Gastrocnemius medialis (tissue), 4 donors: ENCODE measurements around the gene HUNK. TPM values are rescaled to one million over a fixed set of nuclear protein-coding genes. Genes with fewer than 3 reads are reported as not detected.

Experiments used
- ATAC-seq, 2 donors: fragments of 150-250 bp; one replicate each; pipeline ENCODE4 v1.9.1; 2016
- DNase-seq, 2 donors: peaks; one replicate each; pipeline ENCODE4 v3.0.0-alpha.2; 2019
- H3K27ac ChIP-seq, 4 donors: fragments of 200-600 bp; sonication (generic); 1 replicate in 1 of 4; 2 replicates in 3 of 4; pipeline ENCODE4 v1.5.1; 2016 to 2018; ENCODE audit warnings: mild to moderate bottlenecking in 2 of 4, moderate library complexity in 1 of 4
- H3K27me3 ChIP-seq, 3 donors: fragments of 200-600 bp; sonication (generic) in 2 of 3; 1 replicate in 1 of 3; 2 replicates in 2 of 3; pipeline versions ENCODE4 v1.5.1 to v1.6.0; 2016 to 2019; ENCODE audit warnings: mild to moderate bottlenecking in 1 of 3, moderate library complexity in 1 of 3
- H3K36me3 ChIP-seq, 2 donors: fragments of 200-600 bp; sonication (generic) in 1 of 2; one replicate each; pipeline ENCODE4 v1.5.1; 2017 to 2018
- H3K4me1 ChIP-seq, 2 donors: fragments of 200-600 bp; sonication (generic) in 1 of 2; one replicate each; pipeline ENCODE4 v1.5.1; 2016 to 2017; ENCODE audit warnings: mild to moderate bottlenecking in 2 of 2
- H3K4me3 ChIP-seq, 4 donors: fragments of 200-600 bp; sonication (generic) in 3 of 4; 1 replicate in 1 of 4; 2 replicates in 3 of 4; pipeline ENCODE4 v1.5.1; 2016 to 2019; ENCODE audit warnings: mild to moderate bottlenecking in 2 of 4
- H3K9me3 ChIP-seq, 3 donors: fragments of 200-600 bp; sonication (generic) in 2 of 3; 1 replicate in 1 of 3; 2 replicates in 2 of 3; pipeline ENCODE4 v1.5.1; 2016 to 2019
- POLR2A ChIP-seq, 2 donors: fragments of 450-650 bp; IDR thresholded peaks; one replicate each; pipeline ENCODE4 v1.6.1; 2017; ENCODE audit warnings: antibody characterized with exemption in 2 of 2, mild to moderate bottlenecking in 2 of 2, moderate library complexity in 2 of 2
- in situ Hi-C, 4 donors: fragments of 200-750 bp; cut with MboI; loops; one replicate each; pipeline versions ENCODE4 v1.15.0 to v1.8.0; 2017; ENCODE audit warnings: low sequenced_read_pairs in 4 of 4
- intact Hi-C: fragments of 100-400 bp; cut with DNase I; formaldehyde crosslinking; loops from one replicate; pipeline ENCODE4 v1.15.1; 2023; ENCODE audit warnings: low total_unique reads
- total RNA-seq, 4 donors: library from RNA; depleted of rRNA; stranded (reverse); fragments of >200 nt; gene quantifications; one replicate each; pipeline versions ENCODE4 v1.1.0 to v1.2.3, GENCODE V29; 2016
- TF ChIP-seq, protein P1 (sequence below), 5 experiments: fragments of 450-650 bp in 3 of 5; fragments of 200-600 bp in 2 of 5; sonication (generic) in 2 of 5; IDR thresholded peaks in 4 of 5; conservative IDR thresholded peaks in 1 of 5; 1 replicate in 4 of 5; 2 replicates in 1 of 5; pipeline ENCODE4 v1.5.1; 2016 to 2019; ENCODE audit warnings: antibody characterized with exemption in 5 of 5, mild to moderate bottlenecking in 3 of 5, moderate library complexity in 3 of 5

Gene HUNK
- total RNA-seq, 4 donors from 2014 or later, result 0.13 TPM; not detected in 3

DNA sequence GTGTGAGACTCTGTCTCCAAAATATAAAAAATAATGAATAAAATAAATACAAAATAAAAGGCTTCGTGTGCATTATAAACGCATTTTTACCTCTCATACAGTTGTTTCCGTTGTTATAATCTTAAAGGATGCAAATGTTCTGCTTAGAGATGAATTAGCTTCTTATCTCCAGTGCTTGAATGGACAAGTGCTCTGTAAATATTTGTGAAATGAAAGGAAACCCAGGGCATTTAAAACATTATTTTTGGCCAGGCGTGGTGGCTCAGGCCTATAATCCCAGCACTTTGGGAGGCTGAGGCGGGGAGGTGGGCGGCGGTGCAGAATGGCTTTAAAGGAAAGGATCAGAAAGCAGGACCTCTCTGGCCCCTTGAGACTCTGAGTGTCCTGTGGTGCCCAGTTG lies 94.5 kb downstream of the HUNK start:
- Histone ChIP-seq H3K9me3 (no peaks in the 10 kb centered on the region), H3K4me3 (no peak overlapping the region), H3K27ac (no peak overlapping the region), H3K27me3 (no peaks in the 10 kb centered on the region), H3K36me3 (no peaks in the 10 kb centered on the region), H3K4me1 (no peaks in the 10 kb centered on the region)
- TF ChIP-seq, protein P1, sequence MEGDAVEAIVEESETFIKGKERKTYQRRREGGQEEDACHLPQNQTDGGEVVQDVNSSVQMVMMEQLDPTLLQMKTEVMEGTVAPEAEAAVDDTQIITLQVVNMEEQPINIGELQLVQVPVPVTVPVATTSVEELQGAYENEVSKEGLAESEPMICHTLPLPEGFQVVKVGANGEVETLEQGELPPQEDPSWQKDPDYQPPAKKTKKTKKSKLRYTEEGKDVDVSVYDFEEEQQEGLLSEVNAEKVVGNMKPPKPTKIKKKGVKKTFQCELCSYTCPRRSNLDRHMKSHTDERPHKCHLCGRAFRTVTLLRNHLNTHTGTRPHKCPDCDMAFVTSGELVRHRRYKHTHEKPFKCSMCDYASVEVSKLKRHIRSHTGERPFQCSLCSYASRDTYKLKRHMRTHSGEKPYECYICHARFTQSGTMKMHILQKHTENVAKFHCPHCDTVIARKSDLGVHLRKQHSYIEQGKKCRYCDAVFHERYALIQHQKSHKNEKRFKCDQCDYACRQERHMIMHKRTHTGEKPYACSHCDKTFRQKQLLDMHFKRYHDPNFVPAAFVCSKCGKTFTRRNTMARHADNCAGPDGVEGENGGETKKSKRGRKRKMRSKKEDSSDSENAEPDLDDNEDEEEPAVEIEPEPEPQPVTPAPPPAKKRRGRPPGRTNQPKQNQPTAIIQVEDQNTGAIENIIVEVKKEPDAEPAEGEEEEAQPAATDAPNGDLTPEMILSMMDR (IDR thresholded peaks at IDR 0.05 in 4 of 5, conservative IDR thresholded peaks at IDR 0.05 in 1 of 5), result no peak
- no peak for TF ChIP-seq POLR2A (IDR thresholded peaks at IDR 0.05)
- intact Hi-C loops (no loop called here), in situ Hi-C loops (no loop called here)
- DNase-seq, result no peak
- ATAC-seq, result no peak

DNA sequence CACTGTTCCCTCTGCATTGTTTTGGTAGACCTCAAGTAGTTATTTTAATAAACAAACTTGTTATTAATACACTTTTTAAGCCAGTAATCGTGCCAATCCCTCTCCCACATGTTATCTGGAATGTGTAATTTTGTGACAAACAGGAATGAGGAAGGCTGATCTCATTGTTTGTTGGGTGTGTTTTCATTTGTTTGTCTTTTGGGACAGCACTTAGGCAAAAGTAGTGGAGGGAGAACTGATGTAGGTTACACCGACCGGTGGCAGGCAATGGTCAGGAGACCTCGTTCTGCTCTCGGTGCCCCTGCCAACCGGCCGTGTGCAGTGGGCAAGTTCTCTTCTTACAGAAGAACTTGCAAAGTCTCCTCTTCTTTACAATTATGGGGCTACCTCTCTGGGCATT lies 99.8 kb downstream of the HUNK start:
- H3K36me3 ChIP-seq, result no peaks in the 10 kb centered on the region
- H3K4me1 ChIP-seq, result no peaks in the 10 kb centered on the region
- H3K27ac ChIP-seq, result no peak overlapping the region
- ATAC-seq, result no peak
- intact Hi-C loops, result no loop called here
- H3K9me3 ChIP-seq, result no peaks in the 10 kb centered on the region
- no peaks in the 10 kb centered on the region for H3K27me3 ChIP-seq
- H3K4me3 ChIP-seq, result no peak overlapping the region
- no peak for DNase-seq
- no peak for TF ChIP-seq POLR2A (IDR thresholded peaks at IDR 0.05)
- TF ChIP-seq, protein P1 (IDR thresholded peaks at IDR 0.05 in 4 of 5, conservative IDR thresholded peaks at IDR 0.05 in 1 of 5), result no peak
- in situ Hi-C loops, result no loop called here

DNA sequence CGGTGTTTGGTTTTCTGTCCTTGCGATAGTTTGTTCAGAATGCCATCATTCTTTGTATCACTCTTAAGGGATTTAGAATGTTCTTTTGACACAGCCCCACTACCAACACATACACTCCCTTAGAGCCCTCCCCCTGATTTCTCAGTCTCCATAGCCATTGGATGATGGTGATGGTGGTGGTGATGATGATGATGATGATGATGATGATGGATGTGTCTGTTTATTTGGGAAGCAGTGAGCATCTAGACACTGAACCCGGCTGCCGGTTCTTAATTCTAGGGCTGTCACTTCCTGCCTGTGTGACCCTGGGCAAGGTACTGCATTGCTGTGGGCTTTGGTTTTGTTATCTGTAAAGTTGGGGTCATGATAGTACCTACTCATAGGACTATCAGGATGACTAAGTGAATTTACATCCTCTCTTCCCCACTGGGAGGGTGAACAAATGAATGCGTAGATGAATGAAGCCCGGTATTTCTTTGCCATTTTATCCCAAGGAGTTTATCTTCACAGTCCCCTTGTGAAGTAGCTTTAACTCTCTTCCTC lies 100.7 kb downstream of the HUNK start:
- no peak for TF ChIP-seq POLR2A (IDR thresholded peaks at IDR 0.05)
- TF ChIP-seq, protein P1 (IDR thresholded peaks at IDR 0.05 in 4 of 5, conservative IDR thresholded peaks at IDR 0.05 in 1 of 5), result no peak
- Histone ChIP-seq H3K36me3 (no peaks in the 10 kb centered on the region), H3K27ac (no peak overlapping the region), H3K9me3 (no peaks in the 10 kb centered on the region), H3K4me1 (no peaks in the 10 kb centered on the region), H3K4me3 (no peak overlapping the region), H3K27me3 (no peaks in the 10 kb centered on the region)
- intact Hi-C loops (no loop called here), in situ Hi-C loops (no loop called here)
- ATAC-seq (no peak), DNase-seq (no peak)

DNA sequence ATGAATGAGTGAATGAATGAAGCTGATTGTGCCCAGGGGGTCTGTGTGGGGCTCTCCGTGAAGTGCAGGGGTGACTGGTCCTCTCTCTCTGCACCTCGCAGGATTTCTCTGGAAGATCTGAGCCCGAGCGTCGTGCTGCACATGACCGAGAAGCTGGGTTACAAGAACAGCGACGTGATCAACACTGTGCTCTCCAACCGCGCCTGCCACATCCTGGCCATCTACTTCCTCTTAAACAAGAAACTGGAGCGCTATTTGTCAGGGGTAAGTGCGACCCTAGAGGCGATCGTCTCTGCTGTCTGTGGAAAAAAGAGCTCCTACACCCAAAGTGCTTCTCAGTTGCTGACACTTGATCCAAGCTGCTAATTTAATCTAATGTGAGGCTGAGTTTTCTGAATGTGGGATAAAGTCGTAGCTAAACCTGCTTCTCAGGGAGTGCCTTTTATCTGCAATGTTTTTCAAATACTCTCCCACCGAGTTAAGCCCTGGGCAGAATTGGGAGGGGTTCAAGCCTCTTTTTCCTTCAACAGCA lies 101.7 kb downstream of the HUNK start:
- H3K36me3 ChIP-seq, result no peaks in the 10 kb centered on the region
- H3K27me3 ChIP-seq, result no peaks in the 10 kb centered on the region
- TF ChIP-seq POLR2A (IDR thresholded peaks at IDR 0.05), result no peak
- TF ChIP-seq, protein P1 (IDR thresholded peaks at IDR 0.05 in 4 of 5, conservative IDR thresholded peaks at IDR 0.05 in 1 of 5), result no peak
- no peaks in the 10 kb centered on the region for H3K9me3 ChIP-seq
- intact Hi-C loops (no loop called here), in situ Hi-C loops (no loop called here)
- no peak for ATAC-seq
- no peak overlapping the region for H3K27ac ChIP-seq
- no peak for DNase-seq
- H3K4me1 ChIP-seq, result no peaks in the 10 kb centered on the region
- H3K4me3 ChIP-seq, result no peak overlapping the region

DNA sequence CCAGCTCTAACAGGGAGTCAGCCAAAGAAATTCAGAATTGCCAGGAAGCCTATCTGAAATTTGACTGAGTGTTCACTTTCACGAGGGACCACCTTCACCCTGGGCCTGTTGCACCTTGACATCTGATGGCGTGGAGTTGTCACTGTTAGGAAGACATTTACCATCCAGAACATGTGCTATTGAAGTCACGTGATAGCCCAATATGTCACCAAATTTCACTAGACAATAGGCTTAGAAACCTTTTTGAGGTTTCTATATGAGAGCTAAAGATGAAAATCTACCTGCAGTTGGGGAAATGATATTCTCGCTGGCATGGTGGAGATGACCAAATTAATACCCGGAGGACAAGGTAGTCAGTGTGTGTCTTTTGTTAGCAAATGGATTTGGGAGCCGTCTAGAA lies 102.7 kb downstream of the HUNK start:
- Histone ChIP-seq H3K27ac (no peak overlapping the region), H3K4me3 (no peak overlapping the region), H3K36me3 (no peaks in the 10 kb centered on the region), H3K9me3 (no peaks in the 10 kb centered on the region), H3K27me3 (no peaks in the 10 kb centered on the region), H3K4me1 (no peaks in the 10 kb centered on the region)
- intact Hi-C loops, result no loop called here
- DNase-seq, result no peak
- ATAC-seq, result no peak
- TF ChIP-seq, protein P1 (IDR thresholded peaks at IDR 0.05 in 4 of 5, conservative IDR thresholded peaks at IDR 0.05 in 1 of 5), result no peak
- no peak for TF ChIP-seq POLR2A (IDR thresholded peaks at IDR 0.05)
- in situ Hi-C loops, result no loop called here
